Stomach (tissue), 9 donors: ENCODE data around the gene SLC38A9. TPM values are rescaled to one million over a fixed set of nuclear protein-coding genes. Genes with fewer than 3 reads are reported as not detected.
"Not testable (repeated sequence)": the region's sequence is repeated elsewhere in the genome, so short reads cannot be mapped to it uniquely, and the experiment has no call there.

Source experiments
- DNase-seq, 2 donors: peaks; one replicate each; pipeline versions ENCODE4 v3.0.0 to v3.0.0-alpha.2; 2013 to 2019
- H3K27ac ChIP-seq, 5 donors: fragments of 200-600 bp in 4 of 5; sonication (generic) in 4 of 5; one replicate each; pipeline ENCODE4 v1.5.1; 2013 to 2019; ENCODE audit warnings: mild to moderate bottlenecking in 1 of 5, moderate library complexity in 1 of 5
- H3K27me3 ChIP-seq, 3 donors: fragments of 200-600 bp; sonication (generic); one replicate each; pipeline ENCODE4 v1.5.1; 2017 to 2019; ENCODE audit warnings: mixed run types in 1 of 3
- H3K36me3 ChIP-seq, 4 donors: fragments of 200-600 bp; sonication (generic); 1 replicate in 3 of 4; 2 replicates in 1 of 4; pipeline ENCODE4 v1.5.1; 2016 to 2019
- H3K4me1 ChIP-seq, 4 donors: fragments of 200-600 bp; sonication (generic); one replicate each; pipeline ENCODE4 v1.5.1; 2016 to 2019
- H3K4me3 ChIP-seq, 4 donors: fragments of 200-600 bp; sonication (generic) in 3 of 4; one replicate each; pipeline ENCODE4 v1.5.1; 2016 to 2019; ENCODE audit warnings: mild to moderate bottlenecking in 1 of 4
- H3K9me3 ChIP-seq, 4 donors: fragments of 200-600 bp; sonication (generic); one replicate each; pipeline ENCODE4 v1.5.1; 2016 to 2019
- EP300 ChIP-seq: sonication (generic); formaldehyde crosslinking; IDR thresholded peaks from one replicate; pipeline ENCODE4 v1.6.1; 2017; ENCODE audit warnings: antibody characterized with exemption
- POLR2A ChIP-seq, 4 donors: fragments of 450-650 bp; IDR thresholded peaks; one replicate each; pipeline ENCODE4 v1.6.1; 2016; ENCODE audit warnings: antibody characterized with exemption in 4 of 4, control low read depth in 2 of 4, mild to moderate bottlenecking in 1 of 4, moderate library complexity in 1 of 4
- POLR2AphosphoS5 ChIP-seq, 3 donors: sonication (generic); formaldehyde crosslinking; IDR thresholded peaks; one replicate each; pipeline ENCODE4 v1.6.1; 2016; ENCODE audit warnings: antibody characterized with exemption in 3 of 3
- WGBS, 5 donors: extraction: QIAGEN DNeasy Blood & Tissue Kit in 3 of 5; methylation state at CpG; one replicate each; pipeline versions ENCODE4 v1.1.5 to v1.1.7; 2013 to 2018; 5-methylcytosine and 5-hydroxymethylcytosine counted together
- intact Hi-C: fragments of 100-400 bp; cut with DNase I; formaldehyde crosslinking; loops from one replicate; pipeline ENCODE4 v1.15.1; 2023; ENCODE audit warnings: low total_unique reads
- polyA plus RNA-seq, 3 donors: library from polyadenylated mRNA; stranded (reverse); fragments of 200-250 nt; gene quantifications; one replicate each; pipeline ENCODE4 v1.2.3, GENCODE V29; 2013
- total RNA-seq, 5 donors: library from RNA; depleted of rRNA; stranded (reverse); fragments of >200 nt; gene quantifications; one replicate each; pipeline versions ENCODE4 v1.1.0 to v1.2.3, GENCODE V29; 2014 to 2016
- TF ChIP-seq, protein P1 (sequence below), 7 experiments: fragments of 450-650 bp in 4 of 7; fragments of 200-600 bp in 3 of 7; sonication (generic) in 3 of 7; IDR thresholded peaks; one replicate each; pipeline ENCODE4 v1.5.1; 2016 to 2019; ENCODE audit warnings: antibody characterized with exemption in 7 of 7, control low read depth in 2 of 7, mild to moderate bottlenecking in 1 of 7
- donor health status: healthy with polysubstance abuse.
- donor health status: Bipolar disorder and iron deficiency.
- donor health status: healthy.

Gene SLC38A9
- total and polyA plus RNA-seq, 8 donors = 3.7 to 120 (median 8.6) TPM

- no peak for TF ChIP-seq POLR2AphosphoS5 (IDR thresholded peaks at IDR 0.05)
- TF ChIP-seq EP300 = no peak
- TF ChIP-seq, protein P1, sequence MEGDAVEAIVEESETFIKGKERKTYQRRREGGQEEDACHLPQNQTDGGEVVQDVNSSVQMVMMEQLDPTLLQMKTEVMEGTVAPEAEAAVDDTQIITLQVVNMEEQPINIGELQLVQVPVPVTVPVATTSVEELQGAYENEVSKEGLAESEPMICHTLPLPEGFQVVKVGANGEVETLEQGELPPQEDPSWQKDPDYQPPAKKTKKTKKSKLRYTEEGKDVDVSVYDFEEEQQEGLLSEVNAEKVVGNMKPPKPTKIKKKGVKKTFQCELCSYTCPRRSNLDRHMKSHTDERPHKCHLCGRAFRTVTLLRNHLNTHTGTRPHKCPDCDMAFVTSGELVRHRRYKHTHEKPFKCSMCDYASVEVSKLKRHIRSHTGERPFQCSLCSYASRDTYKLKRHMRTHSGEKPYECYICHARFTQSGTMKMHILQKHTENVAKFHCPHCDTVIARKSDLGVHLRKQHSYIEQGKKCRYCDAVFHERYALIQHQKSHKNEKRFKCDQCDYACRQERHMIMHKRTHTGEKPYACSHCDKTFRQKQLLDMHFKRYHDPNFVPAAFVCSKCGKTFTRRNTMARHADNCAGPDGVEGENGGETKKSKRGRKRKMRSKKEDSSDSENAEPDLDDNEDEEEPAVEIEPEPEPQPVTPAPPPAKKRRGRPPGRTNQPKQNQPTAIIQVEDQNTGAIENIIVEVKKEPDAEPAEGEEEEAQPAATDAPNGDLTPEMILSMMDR (IDR thresholded peaks at IDR 0.05) = no peak
- TF ChIP-seq POLR2A (IDR thresholded peaks at IDR 0.05) = no peak
- 95 to 99% (median 98%) methylated on average over 17 to 39 of the region's 39 CpGs for WGBS, 5 donors
- DNase-seq = no peak
- intact Hi-C loops = no loop called here
- no peaks in the 10 kb centered on the region for H3K4me1 ChIP-seq
- no peaks in the 10 kb centered on the region for H3K27me3 ChIP-seq
- no peak overlapping the region for H3K27ac ChIP-seq
- H3K9me3 ChIP-seq = no peaks in the 10 kb centered on the region
- no peaks in the 10 kb centered on the region for H3K36me3 ChIP-seq
- H3K4me3 ChIP-seq = no peak overlapping the region
These were observed 98.8 kb downstream of the SLC38A9 start for GRCh38 chr5:55613112-55613868.

GRCh38 chr5:55610542-55610941 is 101.6 kb downstream of the SLC38A9 start:
- no peak overlapping the region for H3K27ac ChIP-seq
- intact Hi-C loops = no loop called here
- DNase-seq = no peak

DNA sequence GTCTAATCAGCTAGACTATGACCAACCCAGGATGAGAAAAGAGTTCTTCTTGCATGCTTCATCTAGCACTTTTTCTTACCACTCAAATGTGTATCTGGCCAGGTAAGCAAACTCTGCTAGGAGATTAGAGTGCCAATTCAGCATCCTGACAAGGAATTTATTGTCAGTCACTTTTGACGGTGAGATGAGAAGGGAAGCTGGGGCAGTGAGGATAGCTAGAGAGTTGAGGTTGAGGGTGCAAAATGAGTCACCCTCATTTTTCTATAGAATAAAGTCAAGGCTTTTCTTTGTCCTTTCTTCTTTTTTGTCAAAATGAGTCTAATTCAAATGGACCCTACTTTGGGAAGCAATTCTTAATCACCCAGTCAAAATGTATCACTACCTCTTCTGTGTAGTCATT is 102.7 kb downstream of the SLC38A9 start:
- intact Hi-C loops = no loop called here
- TF ChIP-seq, protein P1 (IDR thresholded peaks at IDR 0.05) = no peak
- TF ChIP-seq POLR2A (IDR thresholded peaks at IDR 0.05) (no peak), POLR2AphosphoS5 (IDR thresholded peaks at IDR 0.05) (no peak), EP300 (no peak)
- no peak overlapping the region for H3K27ac ChIP-seq
- peaks cover 0 to 6% (median 3%) of the 10 kb centered on the region in 4 donors for H3K4me1 ChIP-seq
- H3K4me3 ChIP-seq = no peak overlapping the region
- H3K9me3 ChIP-seq = no peaks in the 10 kb centered on the region
- H3K36me3 ChIP-seq = no peaks in the 10 kb centered on the region
- H3K27me3 ChIP-seq = no peaks in the 10 kb centered on the region
- whole genome bisulfite sequencing, 5 donors = 71 to 88% (median 79%) methylated on average over 1 of the region's 1 CpG
- no peak for DNase-seq

More at GRCh38 chr5:55610542-55610941, 101.6 kb downstream of the SLC38A9 start:
- TF ChIP-seq, protein P1 (IDR thresholded peaks at IDR 0.05) = no peak
- no peak for TF ChIP-seq EP300
- TF ChIP-seq POLR2AphosphoS5 (IDR thresholded peaks at IDR 0.05) = no peak
- no peak for TF ChIP-seq POLR2A (IDR thresholded peaks at IDR 0.05)
- H3K36me3 ChIP-seq = no peaks in the 10 kb centered on the region
- H3K27me3 ChIP-seq = no peaks in the 10 kb centered on the region
- no peak overlapping the region for H3K4me3 ChIP-seq
- no peaks in the 10 kb centered on the region for H3K9me3 ChIP-seq
- no peaks in the 10 kb centered on the region for H3K4me1 ChIP-seq

DNA sequence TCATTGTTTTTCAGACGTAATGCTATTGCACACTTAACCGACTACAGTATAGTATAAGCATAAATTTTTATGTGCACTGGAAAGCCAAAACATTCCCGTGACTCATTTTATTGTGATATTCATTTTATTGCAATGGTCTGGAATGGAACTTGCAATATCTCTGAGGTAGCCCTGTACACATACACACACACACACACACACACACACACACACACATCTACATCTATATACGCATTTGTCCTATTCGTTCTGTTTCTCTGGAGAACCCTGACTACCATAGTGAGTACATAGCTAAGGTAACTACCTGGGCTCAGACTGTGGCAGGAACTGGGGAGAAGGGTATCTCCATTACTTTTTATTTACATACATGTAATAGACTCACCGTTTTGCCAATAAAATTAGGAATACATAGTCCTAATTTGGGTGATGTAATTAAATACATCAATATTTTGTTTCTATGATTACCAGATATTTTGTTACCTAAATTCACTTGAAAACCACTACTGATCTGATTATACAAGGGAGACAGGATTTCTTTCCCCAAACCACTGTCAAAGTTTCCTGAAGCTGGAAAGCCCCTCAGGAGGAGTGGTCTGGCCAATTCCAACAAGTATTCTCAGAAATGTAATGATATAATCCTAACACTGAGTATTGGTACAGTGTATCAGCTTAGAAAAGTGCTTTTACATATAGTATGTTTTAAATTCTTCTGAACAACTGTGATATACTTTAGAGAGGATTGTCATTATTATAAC is 103.4 kb downstream of the SLC38A9 start:
- Histone ChIP-seq H3K27ac (no peak overlapping the region), H3K4me1 (peaks cover 0 to 12% (median 8%) of the 10 kb centered on the region in 4 donors), H3K4me3 (no peak overlapping the region), H3K9me3 (no peaks in the 10 kb centered on the region), H3K36me3 (no peaks in the 10 kb centered on the region), H3K27me3 (no peaks in the 10 kb centered on the region)
- TF ChIP-seq POLR2AphosphoS5 (IDR thresholded peaks at IDR 0.05) = no peak
- no peak for TF ChIP-seq POLR2A (IDR thresholded peaks at IDR 0.05)
- TF ChIP-seq, protein P1 (IDR thresholded peaks at IDR 0.05) = no peak
- no peak for TF ChIP-seq EP300
- WGBS, 5 donors = 66 to 89% (median 77%) methylated on average over 6 of the region's 6 CpGs
- intact Hi-C loops = no loop called here
- no peak for DNase-seq

GRCh38 chr5:55607309-55607708 is 104.8 kb downstream of the SLC38A9 start:
- WGBS, 5 donors = 73 to 88% (median 82%) methylated on average over 5 of the region's 5 CpGs
- DNase-seq, H3K4me3 ChIP-seq, H3K27me3 ChIP-seq, intact Hi-C loops, H3K9me3 ChIP-seq, H3K27ac ChIP-seq, H3K36me3 ChIP-seq: not testable (repeated sequence)
- peaks cover 0 to 27% (median 19%) of the 10 kb centered on the region in 4 donors for H3K4me1 ChIP-seq
